Measurements from ENCODE around the gene GPR157.
"Not testable (repeated sequence)": the region's sequence is repeated elsewhere in the genome, so short reads cannot be mapped to it uniquely, and the experiment has no call there.

The GPR157 gene

DNA sequence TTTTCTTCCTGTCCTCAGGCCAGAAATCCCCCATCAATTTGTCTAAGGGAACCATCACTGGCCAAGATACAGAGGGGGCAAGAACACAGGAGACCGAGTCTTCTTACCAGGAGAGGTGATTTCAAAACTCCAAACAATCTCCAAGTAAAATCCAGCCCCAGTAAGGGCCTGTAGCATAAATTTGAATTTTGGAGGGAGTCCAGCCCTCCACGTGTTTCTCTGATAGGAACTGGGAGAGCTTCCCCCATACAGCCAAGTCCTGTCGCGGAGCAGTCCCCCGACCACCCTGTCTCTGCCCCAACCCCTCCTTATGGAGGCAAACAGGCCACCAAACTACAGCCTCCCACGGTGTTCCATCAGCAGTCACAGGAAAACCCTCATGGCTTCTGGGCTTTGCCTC lies 32.4 kb upstream of the GPR157 start:
- no peak for DNase-seq
- no peaks in the 10 kb centered on the region for H3K27me3 ChIP-seq
- peaks cover 0 to 44% (median 21%) of the 10 kb centered on the region in 4 donors for H3K4me1 ChIP-seq
- H3K36me3 ChIP-seq: no peaks in the 10 kb centered on the region
- no peak overlapping the region for H3K4me3 ChIP-seq
- no peak overlapping the region for H3K27ac ChIP-seq
- intact Hi-C loops (cut with DNase I; ENCODE audit: low total_unique reads): no loop called here
- TF ChIP-seq, protein P1, sequence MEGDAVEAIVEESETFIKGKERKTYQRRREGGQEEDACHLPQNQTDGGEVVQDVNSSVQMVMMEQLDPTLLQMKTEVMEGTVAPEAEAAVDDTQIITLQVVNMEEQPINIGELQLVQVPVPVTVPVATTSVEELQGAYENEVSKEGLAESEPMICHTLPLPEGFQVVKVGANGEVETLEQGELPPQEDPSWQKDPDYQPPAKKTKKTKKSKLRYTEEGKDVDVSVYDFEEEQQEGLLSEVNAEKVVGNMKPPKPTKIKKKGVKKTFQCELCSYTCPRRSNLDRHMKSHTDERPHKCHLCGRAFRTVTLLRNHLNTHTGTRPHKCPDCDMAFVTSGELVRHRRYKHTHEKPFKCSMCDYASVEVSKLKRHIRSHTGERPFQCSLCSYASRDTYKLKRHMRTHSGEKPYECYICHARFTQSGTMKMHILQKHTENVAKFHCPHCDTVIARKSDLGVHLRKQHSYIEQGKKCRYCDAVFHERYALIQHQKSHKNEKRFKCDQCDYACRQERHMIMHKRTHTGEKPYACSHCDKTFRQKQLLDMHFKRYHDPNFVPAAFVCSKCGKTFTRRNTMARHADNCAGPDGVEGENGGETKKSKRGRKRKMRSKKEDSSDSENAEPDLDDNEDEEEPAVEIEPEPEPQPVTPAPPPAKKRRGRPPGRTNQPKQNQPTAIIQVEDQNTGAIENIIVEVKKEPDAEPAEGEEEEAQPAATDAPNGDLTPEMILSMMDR (IDR thresholded peaks at IDR 0.05): no peak
- no peaks in the 10 kb centered on the region for H3K9me3 ChIP-seq

- Histone ChIP-seq H3K27ac (no peak overlapping the region), H3K36me3 (no peaks in the 10 kb centered on the region), H3K27me3 (no peaks in the 10 kb centered on the region), H3K9me3 (no peaks in the 10 kb centered on the region), H3K4me3 (no peak overlapping the region), H3K4me1 (peaks cover 0 to 41% (median 21%) of the 10 kb centered on the region in 4 donors)
- intact Hi-C loops (cut with DNase I; ENCODE audit: low total_unique reads): no loop called here
- DNase-seq: no peak
- TF ChIP-seq, protein P1 (IDR thresholded peaks at IDR 0.05): no peak
Measured at GRCh38 chr1:9160079-9160717, 31.3 kb upstream of the GPR157 start.

DNA sequence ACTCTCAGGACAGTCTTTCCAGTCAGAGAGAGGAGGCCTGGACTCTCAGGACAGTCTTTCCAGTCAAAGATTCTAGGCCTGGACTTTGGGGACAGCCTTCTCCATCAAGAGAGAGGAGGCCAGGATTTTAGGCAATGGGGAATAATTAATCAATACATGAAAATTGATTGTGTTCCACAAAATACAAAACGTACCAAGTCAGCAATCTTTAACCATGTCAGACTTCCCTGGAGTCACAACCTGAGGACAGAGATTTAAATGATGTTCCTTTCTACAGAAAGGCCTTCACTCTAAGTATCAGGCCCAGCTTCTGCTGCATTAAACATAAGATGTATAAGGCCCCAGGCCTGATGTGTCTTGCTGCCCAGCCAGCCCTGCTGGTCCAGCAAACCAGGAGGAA lies 27.0 kb upstream of the GPR157 start:
- peaks cover 0 to 6% (median 0%) of the 10 kb centered on the region in 3 donors for H3K36me3 ChIP-seq
- H3K4me3 ChIP-seq: no peak overlapping the region
- no peak for DNase-seq
- no peaks in the 10 kb centered on the region for H3K27me3 ChIP-seq
- TF ChIP-seq, protein P1 (IDR thresholded peaks at IDR 0.05): no peak
- intact Hi-C loops (cut with DNase I; ENCODE audit: low total_unique reads): no loop called here
- H3K4me1 ChIP-seq: peaks cover 0 to 4% (median 0%) of the 10 kb centered on the region in 4 donors
- no peak overlapping the region for H3K27ac ChIP-seq
- no peaks in the 10 kb centered on the region for H3K9me3 ChIP-seq

DNA sequence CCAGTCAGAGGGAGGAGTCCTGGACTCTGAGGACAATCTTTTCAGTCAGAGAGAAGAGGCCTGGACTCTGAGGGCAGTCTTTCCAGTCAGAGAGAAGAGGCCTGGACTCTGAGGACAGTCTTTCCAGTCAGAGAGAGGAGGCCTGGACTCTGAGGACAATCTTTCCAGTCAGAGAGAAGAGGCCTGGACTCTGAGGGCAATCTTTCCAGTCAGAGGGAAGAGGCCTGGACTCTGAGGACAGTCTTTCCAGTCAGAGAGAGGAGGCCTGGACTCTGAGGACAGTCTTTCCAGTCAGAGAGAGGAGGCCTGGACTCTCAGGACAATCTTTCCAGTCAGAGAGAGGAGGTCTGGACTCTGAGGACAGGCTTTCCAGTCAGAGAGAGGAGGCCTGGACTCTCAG lies 26.5 kb upstream of the GPR157 start:
- H3K4me1 ChIP-seq; H3K27me3 ChIP-seq; H3K27ac ChIP-seq; intact Hi-C loops (cut with DNase I; ENCODE audit: low total_unique reads); H3K4me3 ChIP-seq; H3K9me3 ChIP-seq; H3K36me3 ChIP-seq; DNase-seq: not testable (repeated sequence)

DNA sequence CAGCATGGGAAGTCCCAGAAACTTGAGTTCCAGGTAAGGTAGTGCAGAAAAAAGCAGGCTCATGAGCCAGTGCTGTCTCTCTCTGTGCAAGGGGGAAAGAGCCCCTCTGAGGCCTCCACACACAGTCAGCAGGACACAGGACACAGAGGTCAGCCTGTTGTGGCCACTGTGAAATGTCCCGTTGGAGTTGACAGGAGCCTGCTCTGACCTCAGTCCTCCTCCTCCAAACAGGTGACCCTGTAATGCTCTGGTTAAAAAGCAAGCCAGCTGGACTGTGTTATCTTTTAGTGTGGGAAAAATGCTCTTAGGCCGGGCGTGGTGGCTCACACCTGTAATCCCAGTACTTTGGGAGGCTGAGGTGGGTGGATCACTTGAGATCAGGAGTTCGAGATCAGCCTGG lies 24.2 kb upstream of the GPR157 start:
- TF ChIP-seq, protein P1 (IDR thresholded peaks at IDR 0.05): no peak
- H3K4me3 ChIP-seq: no peak overlapping the region
- no peaks in the 10 kb centered on the region for H3K9me3 ChIP-seq
- peaks cover 0 to 17% (median 16%) of the 10 kb centered on the region in 4 donors for H3K4me1 ChIP-seq
- no peaks in the 10 kb centered on the region for H3K27me3 ChIP-seq
- intact Hi-C loops (cut with DNase I; ENCODE audit: low total_unique reads): no loop called here
- H3K36me3 ChIP-seq: peaks cover 0 to 13% (median 0%) of the 10 kb centered on the region in 3 donors
- no peak overlapping the region for H3K27ac ChIP-seq
- DNase-seq: no peak

DNA sequence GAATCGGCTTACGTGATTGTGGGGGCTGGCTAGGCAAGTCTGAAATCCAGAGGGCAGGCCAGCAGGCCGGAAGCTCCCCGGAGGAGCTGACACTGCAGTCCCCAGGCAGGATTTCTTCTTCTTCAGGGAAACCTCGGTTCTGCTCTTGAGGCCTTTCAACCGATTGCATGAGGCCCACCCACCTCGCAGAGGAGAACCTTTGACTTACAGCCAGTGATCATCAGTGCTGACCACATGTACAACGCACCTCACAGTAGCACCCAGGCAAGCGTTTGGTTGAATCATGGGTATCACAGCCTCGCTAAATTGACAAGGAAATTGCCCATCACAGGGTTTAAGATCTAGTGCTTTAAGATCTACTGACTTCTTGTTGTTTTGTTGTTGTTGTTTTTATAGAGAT lies 23.6 kb upstream of the GPR157 start:
- no peak for DNase-seq
- TF ChIP-seq, protein P1 (IDR thresholded peaks at IDR 0.05): no peak
- H3K9me3 ChIP-seq: no peaks in the 10 kb centered on the region
- H3K27ac ChIP-seq: no peak overlapping the region
- H3K36me3 ChIP-seq: peaks cover 0 to 13% (median 0%) of the 10 kb centered on the region in 3 donors
- intact Hi-C loops (cut with DNase I; ENCODE audit: low total_unique reads): no loop called here
- H3K4me1 ChIP-seq: peaks cover 0 to 17% (median 16%) of the 10 kb centered on the region in 4 donors
- no peaks in the 10 kb centered on the region for H3K27me3 ChIP-seq
- H3K4me3 ChIP-seq: no peak overlapping the region
